Amygdala (tissue), 56 donors: ENCODE data around the gene MICAL2.

Source experiments
- DNase-seq, 56 donors: peaks; one replicate each; lab custom pipeline; 2025; lab: John Stamatoyannopoulos, UW

The MICAL2 gene

DNA sequence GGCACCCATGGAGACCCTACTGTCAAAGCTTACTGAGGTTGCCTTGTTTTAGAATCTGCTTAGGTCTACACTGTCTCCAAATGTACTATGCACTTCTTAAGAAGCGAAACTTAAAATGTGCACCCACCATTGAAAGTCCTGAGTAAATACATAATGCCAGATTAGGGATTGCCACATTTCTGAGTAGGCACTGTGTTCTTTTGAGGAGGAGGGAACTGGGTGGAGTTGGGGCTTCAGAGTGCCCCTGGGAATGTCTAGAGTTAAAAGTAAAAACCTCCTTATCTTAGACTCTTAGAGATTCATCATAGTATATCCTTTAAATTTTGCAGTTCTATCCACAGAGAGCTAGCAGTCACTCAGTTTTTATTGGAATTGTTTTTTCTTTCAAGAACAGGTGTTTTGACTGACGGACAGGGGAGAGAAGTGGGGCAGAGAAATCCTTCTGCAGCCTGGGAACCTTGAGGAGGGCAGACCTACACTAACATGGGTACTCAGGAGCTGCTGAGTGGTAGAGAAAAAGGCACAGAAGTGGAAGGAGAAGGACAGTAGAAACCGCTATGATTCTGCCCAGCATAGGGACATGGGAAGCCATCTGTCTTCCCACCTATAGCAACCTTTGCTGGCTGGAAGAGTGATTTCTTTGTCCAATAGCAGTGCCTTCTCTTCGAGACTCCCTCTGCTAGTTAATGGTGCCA lies 33.4 kb upstream of the MICAL2 start:
- DNase-seq = no peak

DNA sequence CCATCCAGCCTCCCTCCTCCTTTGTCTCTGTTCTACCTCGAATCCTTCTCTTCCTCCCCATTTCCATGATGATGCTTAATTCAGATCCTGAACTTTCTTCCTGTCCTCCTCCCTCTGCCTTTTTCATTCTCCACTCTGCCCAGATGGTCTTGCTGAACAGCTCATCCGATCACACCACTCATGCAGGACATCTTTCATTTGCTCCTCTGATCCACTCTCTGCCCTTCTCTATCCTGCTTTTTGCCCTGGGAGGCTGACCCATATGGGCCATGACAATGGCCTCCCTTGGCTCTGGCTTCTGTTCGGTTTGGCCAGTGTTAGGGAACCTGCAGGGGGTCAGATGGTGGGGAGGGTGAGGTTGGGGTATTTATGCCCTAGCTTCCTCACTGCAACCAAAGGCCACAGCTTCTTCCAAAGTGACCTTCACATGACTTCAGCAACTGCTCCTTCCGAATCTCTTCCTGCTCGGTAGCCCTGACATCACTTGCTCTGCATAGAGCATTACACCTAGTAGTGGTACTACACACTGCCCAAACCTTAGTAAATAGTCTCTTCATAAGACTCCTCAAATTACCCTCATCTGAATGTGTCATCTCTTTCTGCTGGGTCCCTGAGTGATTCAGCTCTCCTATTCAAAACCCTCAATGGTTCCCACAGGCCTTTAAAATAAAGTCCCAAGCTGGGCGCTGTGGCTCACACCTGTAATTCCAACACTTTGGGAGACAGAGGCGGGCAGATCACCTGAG lies 32.7 kb upstream of the MICAL2 start:
- no peak for DNase-seq

- no peak for DNase-seq
Observed at GRCh38 chr11:12079726-12080556, 30.4 kb upstream of the MICAL2 start.

GRCh38 chr11:12083380-12083779 lies 27.0 kb upstream of the MICAL2 start:
- no peak for DNase-seq

DNA sequence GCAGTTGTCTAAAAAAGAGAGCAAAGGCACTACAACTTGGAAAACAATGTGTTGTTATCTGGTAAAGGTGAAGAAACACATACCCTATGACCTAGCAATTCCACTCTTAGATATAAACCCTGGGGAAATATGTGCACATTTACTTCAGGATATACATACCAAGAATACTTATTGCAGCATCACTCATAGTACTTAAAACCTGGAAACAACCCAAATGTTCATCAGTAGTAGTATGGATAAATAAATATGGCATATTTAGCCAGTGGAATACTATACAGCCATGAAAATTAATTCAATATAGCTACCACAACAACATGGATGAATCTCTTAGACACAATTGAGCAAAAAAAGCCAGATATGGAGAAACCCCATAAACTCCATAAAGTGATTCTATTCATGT lies 26.1 kb upstream of the MICAL2 start:
- no peak for DNase-seq

DNA sequence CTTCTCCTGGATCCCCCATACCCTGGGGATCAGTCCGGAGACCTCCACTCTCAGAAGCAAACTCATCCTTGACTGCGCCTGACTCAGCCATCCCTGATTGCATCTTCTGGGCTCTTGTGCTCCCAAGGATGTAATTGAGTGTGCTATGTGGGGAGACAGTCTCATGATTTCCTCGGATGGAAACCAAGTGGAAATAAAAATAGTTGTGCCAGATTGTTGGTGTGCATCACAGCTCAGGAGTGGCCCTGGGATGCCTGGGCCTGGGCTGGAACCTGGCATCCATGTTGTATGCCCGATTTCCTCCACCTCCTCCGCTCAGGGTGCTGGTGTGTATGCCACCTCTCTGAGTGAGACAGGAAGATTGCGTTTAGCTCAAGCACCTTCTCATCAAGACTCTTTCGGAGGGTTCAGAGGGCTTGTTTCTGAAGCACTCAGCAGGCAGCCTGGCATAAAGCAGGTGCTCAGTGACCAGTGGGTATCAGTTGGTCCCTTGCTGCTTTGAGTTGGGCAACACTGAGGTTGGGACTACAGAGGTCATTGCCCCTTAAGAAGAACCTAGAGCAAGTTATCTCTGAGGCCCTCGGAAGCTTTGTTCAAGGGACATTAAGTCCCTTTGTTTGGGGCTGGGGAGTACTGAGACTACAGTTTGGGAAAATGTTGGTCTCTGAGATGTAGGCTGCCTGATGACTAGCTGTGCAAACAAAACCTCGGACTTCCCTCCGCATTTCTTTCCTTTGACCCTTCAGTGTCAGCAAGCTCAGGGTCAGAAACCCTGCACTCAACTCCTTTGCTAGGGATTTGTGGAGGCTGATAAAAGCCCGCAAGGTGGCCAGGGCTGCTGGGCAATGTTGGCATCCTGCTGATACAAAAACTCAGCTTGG lies 24.8 kb upstream of the MICAL2 start:
- DNase-seq = no peak

- no peak for DNase-seq
Observed at GRCh38 chr11:12086271-12087074, 23.9 kb upstream of the MICAL2 start.

DNA sequence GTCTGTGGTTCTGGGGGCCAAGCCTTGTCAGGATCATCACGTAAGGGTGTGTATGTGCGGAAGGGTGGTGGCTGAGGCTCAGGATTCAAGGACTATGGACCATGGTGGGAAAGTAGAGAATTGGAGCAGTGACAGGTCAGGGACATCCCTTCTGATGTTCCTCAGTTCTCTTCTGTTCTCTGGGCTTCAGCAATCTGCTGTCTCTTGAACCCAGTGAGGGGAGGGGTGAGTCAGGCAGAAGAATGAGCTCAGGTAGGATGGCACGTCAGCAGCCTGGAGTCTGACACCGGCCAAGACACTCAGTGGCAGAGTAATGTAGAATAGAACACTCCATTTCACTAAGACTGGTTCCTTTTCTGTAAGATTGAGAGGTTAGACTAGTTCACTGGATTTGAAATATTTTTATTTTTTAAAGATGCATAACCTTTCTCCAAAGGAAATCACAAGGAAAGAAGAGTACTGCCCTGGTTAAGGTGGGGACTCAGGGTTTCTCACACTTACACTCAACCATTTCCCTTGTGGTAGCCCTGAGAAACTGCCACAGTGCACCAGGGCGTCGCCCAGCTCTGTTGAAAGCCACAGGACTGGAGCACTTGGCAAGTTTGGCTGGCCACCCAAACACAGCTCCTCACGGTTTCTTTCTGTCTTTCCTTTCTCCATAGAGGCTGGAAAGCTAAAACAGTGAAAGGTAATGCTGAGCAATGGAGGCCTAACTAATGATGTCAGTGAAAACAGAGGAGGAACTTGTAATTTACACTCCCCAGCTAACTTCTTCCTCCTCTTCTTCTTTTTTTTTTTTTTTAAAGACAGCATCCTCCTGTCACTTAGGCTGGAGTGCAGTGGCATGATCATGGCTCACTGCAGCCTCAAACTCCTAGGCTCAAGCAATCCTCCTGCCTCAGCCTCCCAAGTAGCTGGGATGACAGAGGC lies 23.1 kb upstream of the MICAL2 start:
- no peak for DNase-seq

- DNase-seq = peak in 19 of 56 donors; percentile 12 to 64 (median 34)
Observed at GRCh38 chr11:12088047-12088481, 22.3 kb upstream of the MICAL2 start.

- no peak for DNase-seq
Observed at GRCh38 chr11:12088531-12088930, 21.9 kb upstream of the MICAL2 start.

DNA sequence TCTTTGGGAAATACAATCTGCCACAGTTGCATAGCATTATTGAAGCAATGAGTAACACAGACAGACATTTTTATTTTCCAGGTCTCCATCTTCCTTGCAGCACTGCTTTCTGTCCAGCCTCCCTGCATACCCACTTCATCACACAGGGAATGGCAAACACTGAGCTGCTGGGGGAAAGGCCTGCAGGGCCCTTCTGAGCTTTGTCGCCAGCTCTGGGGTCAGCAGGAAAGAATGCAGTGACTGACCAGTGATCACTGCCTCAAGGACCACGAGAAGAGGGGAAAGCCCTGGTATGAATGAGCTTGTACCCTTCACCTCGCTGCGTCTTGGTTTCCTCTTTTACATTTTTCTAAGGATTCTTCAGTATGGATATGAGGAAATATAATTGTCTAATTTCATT lies 21.3 kb upstream of the MICAL2 start:
- DNase-seq = no peak

GRCh38 chr11:12089473-12089872 lies 20.9 kb upstream of the MICAL2 start:
- DNase-seq = no peak

DNA sequence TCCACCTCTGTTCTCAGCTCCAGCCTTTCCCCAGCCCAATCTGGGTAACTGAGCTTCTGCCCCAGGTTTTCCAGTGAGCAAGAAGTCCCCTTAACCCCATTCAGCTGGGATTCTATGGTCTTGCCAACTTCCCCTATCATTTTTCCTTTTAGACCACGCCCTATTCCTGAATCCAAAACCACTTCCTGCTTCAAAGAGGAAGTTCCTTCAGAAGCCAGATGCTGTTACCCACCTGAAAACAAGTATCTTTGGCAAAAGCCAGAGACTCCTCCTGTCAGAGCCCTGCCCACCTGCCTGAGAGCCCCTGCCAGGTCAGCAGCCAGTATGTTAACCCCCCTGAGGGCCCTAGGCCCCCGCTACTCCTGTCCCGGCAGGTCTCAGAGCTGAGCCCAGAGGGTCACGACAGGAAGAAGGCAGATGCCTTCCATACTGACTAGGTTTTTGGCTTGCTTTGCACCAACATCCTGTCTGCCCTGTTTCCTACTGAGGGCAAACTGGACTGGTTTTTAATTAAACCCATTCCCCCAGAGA lies 20.3 kb upstream of the MICAL2 start:
- DNase-seq = no peak

GRCh38 chr11:12090761-12091258 lies 19.6 kb upstream of the MICAL2 start:
- DNase-seq = no peak

GRCh38 chr11:12091956-12092558 lies 18.3 kb upstream of the MICAL2 start:
- no peak for DNase-seq

- DNase-seq = peak in 22 of 56 donors; percentile 9 to 75 (median 34)
Observed at GRCh38 chr11:12092714-12093113, 17.7 kb upstream of the MICAL2 start.
